IMR-90 (cell line): ENCODE results near the gene PYGO2. TPM values are rescaled to one million over a fixed set of nuclear protein-coding genes. Genes with fewer than 3 reads are reported as not detected.

Experiments used
- ATAC-seq: fragments of 200-7000 bp; cut with Tn5 transposase; 2 replicates; pipeline ENCODE4 v1.9.1; 2020; ENCODE audit warnings: low read depth, mild to moderate bottlenecking, moderate library complexity
- BruUV-seq: library from RNA; stranded (reverse); fragments of 400-500 nt; replicated peaks from 2 replicates; lab custom pipeline; 2021; lab: Mats Ljungman, UMichigan
- CTCF ChIA-PET: fragments of 300-600 bp; formaldehyde crosslinking; extraction: SDS; loops from one replicate; lab custom pipeline; 2021; ENCODE audit warnings: antibody characterized with exemption; lab: Yijun Ruan, JAX
- POLR2A ChIA-PET: fragments of 300-600 bp; sonication (Branson Sonifier 250); formaldehyde crosslinking; loops from one replicate; lab custom pipeline; 2022; ENCODE audit warnings: antibody characterized with exemption; ENCODE audit not compliant: unreplicated experiment; lab: Charles Lee
- DNase-seq: peaks from one replicate; pipeline ENCODE4 v3.0.0; 2013
- H2AFZ ChIP-seq: replicated peaks from 2 replicates; pipeline ENCODE3; 2013; ENCODE audit warnings: low read length, mild to moderate bottlenecking; ENCODE audit not compliant: poor library complexity
- H2AK5ac ChIP-seq: 2 replicates; pipeline ENCODE4 v1.6.1; 2013; ENCODE audit warnings: low read depth, low read length, inconsistent platforms
- H2AK9ac ChIP-seq: replicated peaks from 2 replicates; pipeline ENCODE3; 2013; ENCODE audit warnings: mild to moderate bottlenecking, low read depth, low read length, moderate library complexity; ENCODE audit not compliant: poor library complexity
- H2BK120ac ChIP-seq: 2 replicates; pipeline ENCODE4 v1.6.1; 2013; ENCODE audit warnings: low read depth, low read length, inconsistent platforms
- H2BK15ac ChIP-seq: 3 replicates; pipeline ENCODE4 v1.6.1; 2013; ENCODE audit warnings: low read depth, low read length, inconsistent platforms
- H2BK20ac ChIP-seq: 2 replicates; pipeline ENCODE4 v1.6.1; 2013; ENCODE audit warnings: low read depth, mild to moderate bottlenecking, inconsistent platforms, low read length, moderate library complexity
- H2BK5ac ChIP-seq: 2 replicates; pipeline ENCODE4 v1.6.1; 2013; ENCODE audit warnings: mild to moderate bottlenecking, low read depth, low read length, inconsistent platforms; ENCODE audit not compliant: poor library complexity, severe bottlenecking
- H3K14ac ChIP-seq: replicated peaks from 2 replicates; pipeline ENCODE4 v1.6.1; 2013; ENCODE audit warnings: low read depth, low read length, inconsistent platforms
- H3K18ac ChIP-seq: 2 replicates; pipeline ENCODE4 v1.6.1; 2013; ENCODE audit warnings: low read depth, low read length, control low read depth
- H3K23ac ChIP-seq: 2 replicates; pipeline ENCODE4 v1.6.1; 2013; ENCODE audit warnings: low read depth, low read length, inconsistent platforms
- H3K27ac ChIP-seq: 2 replicates; pipeline ENCODE4 v1.5.1; 2013; ENCODE audit warnings: mild to moderate bottlenecking, control low read depth, low read length; ENCODE audit not compliant: insufficient read depth
- H3K27me3 ChIP-seq: 2 replicates; pipeline ENCODE4 v1.6.1; 2013; ENCODE audit warnings: low read length; ENCODE audit not compliant: control insufficient read depth, insufficient read depth
- H3K36me3 ChIP-seq: 2 replicates; pipeline ENCODE4 v1.6.1; 2013; ENCODE audit warnings: low read length, mixed read lengths; ENCODE audit not compliant: control insufficient read depth, insufficient read depth
- H3K4ac ChIP-seq: 2 replicates; pipeline ENCODE4 v1.6.1; 2013; ENCODE audit warnings: low read depth, low read length, inconsistent platforms
- H3K4me1 ChIP-seq: 2 replicates; pipeline ENCODE4 v1.6.1; 2013; ENCODE audit warnings: low read length, mixed read lengths; ENCODE audit not compliant: control insufficient read depth, insufficient read depth
- H3K4me2 ChIP-seq: 2 replicates; pipeline ENCODE4 v1.6.1; 2013; ENCODE audit warnings: low read depth, mild to moderate bottlenecking, control low read depth, low read length, moderate library complexity
- H3K4me3 ChIP-seq: 2 replicates; pipeline ENCODE4 v1.5.1; 2013; ENCODE audit warnings: low read depth, mild to moderate bottlenecking, control low read depth, low read length, moderate library complexity; ENCODE audit not compliant: insufficient read depth
- H3K56ac ChIP-seq: 2 replicates; pipeline ENCODE4 v1.6.1; 2013; ENCODE audit warnings: low read length, inconsistent platforms; ENCODE audit not compliant: insufficient read depth; ENCODE audit errors: extremely low read depth
- H3K79me1 ChIP-seq, 2 experiments: 2 replicates each; pipeline ENCODE4 v1.6.1; 2013; ENCODE audit warnings: low read length in 2 of 2, inconsistent platforms in 1 of 2, low read depth in 1 of 2
- H3K9ac ChIP-seq: 2 replicates; pipeline ENCODE4 v1.6.1; 2013; ENCODE audit warnings: low read depth, low read length, control low read depth
- H3K9me1 ChIP-seq: 2 replicates; pipeline ENCODE4 v1.6.1; 2013; ENCODE audit warnings: low read length, inconsistent platforms; ENCODE audit not compliant: insufficient read depth
- H3K9me3 ChIP-seq: 2 replicates; pipeline ENCODE4 v1.6.1; 2013; ENCODE audit warnings: low read length; ENCODE audit not compliant: control insufficient read depth, insufficient read depth
- H4K20me1 ChIP-seq: 2 replicates; pipeline ENCODE4 v1.6.1; 2013; ENCODE audit warnings: low read length, inconsistent platforms; ENCODE audit not compliant: insufficient read depth
- H4K5ac ChIP-seq: 2 replicates; pipeline ENCODE4 v1.6.1; 2013; ENCODE audit warnings: mild to moderate bottlenecking, low read depth, low read length, control low read depth
- H4K8ac ChIP-seq, 2 experiments: 2 replicates each; pipeline ENCODE4 v1.6.1; 2013; ENCODE audit warnings: low read depth in 2 of 2, low read length in 2 of 2, control low read depth in 1 of 2, inconsistent platforms in 1 of 2
- H4K91ac ChIP-seq: 2 replicates; pipeline ENCODE4 v1.6.1; 2013; ENCODE audit warnings: low read depth, low read length, inconsistent platforms; ENCODE audit not compliant: insufficient read depth
- BHLHE40 ChIP-seq: fragments of 150-350 bp; IDR thresholded peaks from 2 replicates; pipeline ENCODE4 v1.6.1; 2016; ENCODE audit warnings: mild to moderate bottlenecking, low read depth, low read length
- CEBPB ChIP-seq: IDR thresholded peaks from 2 replicates; pipeline ENCODE4 v1.6.1; 2012; ENCODE audit warnings: low read depth, low read length, improper control_type of control experiment
- CHD1 ChIP-seq: IDR thresholded peaks from 2 replicates; pipeline ENCODE4 v1.6.1; 2012; ENCODE audit warnings: low read depth, low read length, improper control_type of control experiment
- MXI1 ChIP-seq: IDR thresholded peaks from 2 replicates; pipeline ENCODE4 v1.6.1; 2012; ENCODE audit warnings: low read depth, mild to moderate bottlenecking, low read length, moderate library complexity, borderline replicate concordance
- NFE2L2 ChIP-seq: fragments of 150-350 bp; IDR thresholded peaks from 2 replicates; pipeline ENCODE4 v1.6.1; 2016; ENCODE audit warnings: low read depth, mild to moderate bottlenecking, low read length
- POLR2A ChIP-seq: IDR thresholded peaks from 2 replicates; pipeline ENCODE4 v1.6.1; 2012; ENCODE audit warnings: mild to moderate bottlenecking, low read depth, low read length
- RCOR1 ChIP-seq: IDR thresholded peaks from 2 replicates; pipeline ENCODE4 v1.6.1; 2012; ENCODE audit warnings: mild to moderate bottlenecking, low read length, improper control_type of control experiment; ENCODE audit not compliant: insufficient replicate concordance
- SMC3 ChIP-seq: fragments of 150-350 bp; IDR thresholded peaks from 2 replicates; pipeline ENCODE4 v1.6.1; 2016; ENCODE audit warnings: low read depth, mild to moderate bottlenecking, antibody characterized with exemption, low read length, moderate library complexity
- WGBS, 2 experiments: methylation state at CpG; one replicate each; pipeline versions ENCODE4 v1.1.5 to v1.1.7; 2013; ENCODE audit warnings: missing lambda C conversion rate in 2 of 2; ENCODE audit not compliant: insufficient read length in 1 of 2; ENCODE audit errors: extremely low coverage in 2 of 2; 5-methylcytosine and 5-hydroxymethylcytosine counted together
- dilution Hi-C: fragments of 300-500 bp; cut with HindIII; formaldehyde crosslinking; loops from one replicate; pipeline ENCODE4 v1.14.3; 2018; ENCODE audit warnings: low sequenced_read_pairs; ENCODE audit not compliant: unreplicated experiment
- in situ Hi-C: fragments of 300-500 bp; cut with MboI; formaldehyde crosslinking; loops from 3 replicates; pipeline ENCODE4 v1.14.3; 2019; ENCODE audit warnings: low sequenced_read_pairs, inconsistent platforms, mixed read lengths
- intact Hi-C: fragments of 100-400 bp; cut with micrococcal nuclease; formaldehyde crosslinking; loops from 2 replicates; pipeline ENCODE4 v1.10.0; 2022
- polyA plus RNA-seq, 3 experiments: library from polyadenylated mRNA; depleted of rRNA; stranded (reverse); fragments of >200 nt; gene quantifications; 2 replicates each; pipeline ENCODE4 v1.2.3, GENCODE V29; 2012; ENCODE audit warnings: low replicate concordance in 1 of 3
- total RNA-seq: library from RNA; depleted of rRNA; stranded (reverse); fragments of >200 nt; gene quantifications from 2 replicates; pipeline ENCODE4 v1.2.3, GENCODE V29; 2012

Gene PYGO2
- total and polyA plus RNA-seq, 2 of the 4 experiments (the other 2 are of a cell fraction), result 5.4 to 14.8 TPM

DNA sequence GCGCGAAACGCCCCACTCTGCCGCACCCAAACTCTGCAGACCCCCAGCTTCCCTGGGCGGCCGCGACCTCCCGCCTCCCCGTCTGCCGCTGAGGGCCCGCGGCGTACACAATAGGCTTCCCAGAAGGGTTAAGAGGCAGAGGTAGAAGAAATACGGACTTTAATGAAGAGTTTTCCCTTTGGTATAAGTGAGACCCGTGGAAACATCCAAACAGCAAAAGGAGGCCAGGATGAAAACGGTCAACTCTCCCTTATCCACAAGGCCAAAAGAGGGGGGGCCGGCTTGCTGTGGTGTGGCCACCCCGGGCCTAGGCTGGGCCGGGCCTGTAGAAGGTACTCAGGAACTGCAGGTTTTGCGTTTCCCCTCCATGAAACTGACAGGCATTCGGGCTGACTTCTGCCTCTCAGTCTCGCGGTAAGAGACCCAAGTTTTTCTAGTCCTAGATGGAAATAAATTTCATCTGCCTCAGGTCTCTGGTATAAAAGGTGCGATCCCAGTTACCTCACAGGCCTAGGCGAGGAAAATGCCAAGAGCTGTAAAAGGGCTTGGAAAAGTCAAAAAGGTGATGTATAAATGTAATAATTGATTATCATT is 671 bp upstream of the PYGO2 start (continued):
- TF ChIP-seq RCOR1, result no peak

DNA sequence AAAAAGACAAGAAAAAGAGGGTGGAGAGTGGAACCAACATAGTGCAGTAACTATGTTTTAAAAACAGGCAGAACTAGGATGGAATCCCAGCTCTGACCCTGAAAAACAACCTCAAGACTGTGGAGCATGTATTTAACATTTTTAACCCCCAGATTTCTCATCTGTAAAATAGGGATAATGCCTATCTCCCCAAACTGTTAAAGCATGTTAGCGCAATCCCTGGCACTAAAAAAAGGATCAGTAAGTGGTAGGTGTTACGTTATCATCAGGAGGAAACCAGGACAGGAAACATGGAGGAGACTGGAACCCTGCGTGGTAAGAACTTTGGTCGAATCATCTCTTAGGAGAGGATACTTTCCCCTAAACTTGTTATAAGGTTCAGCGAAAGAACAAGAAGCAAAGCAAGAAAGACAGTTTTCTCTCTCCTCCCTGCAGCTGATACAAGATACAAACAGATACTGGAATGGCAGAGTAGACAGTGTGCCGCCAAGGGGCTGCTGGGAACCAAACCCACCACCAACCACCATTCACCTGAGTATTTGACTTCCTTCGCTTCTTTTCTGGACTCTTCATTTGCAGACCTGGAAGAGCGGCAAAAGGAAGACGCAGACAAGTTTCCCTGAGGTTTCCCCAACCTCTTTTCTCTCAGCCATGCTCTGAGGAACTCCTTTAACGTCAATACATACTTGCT is 991 bp downstream of the PYGO2 start:
- peak overlapping the region; percentile 47 for H2BK5ac ChIP-seq
- H3K56ac ChIP-seq, result peak overlapping the region; percentile 22; the same call in 1 of the 2 replicates
- 20% methylated on average over 1 of the region's 10 CpGs; no CpG with 5 or more reads in 1 of the 2 experiments for WGBS, 2 experiments
- H3K79me1 ChIP-seq, result peaks cover 25 to 61% of the 10 kb centered on the region in 2 experiments; a peak in 3 of 4 replicates
- no peak overlapping the region for H3K18ac ChIP-seq
- peak overlapping the region; percentile 49; the same call in 1 of the 2 replicates for H3K23ac ChIP-seq
- H2BK20ac ChIP-seq, result no peak overlapping the region
- ChIA-PET CTCF (interaction anchor here (0.6 to 1.6 kb wide), 7 partner anchors 10 to 124 kb away, joined by 3 to 11 read pairs (median 3); partner anchors contain the start of gene SHC1), POLR2A (interaction anchor here (1.2 to 2.5 kb wide), 2 partner anchors 10 to 12 kb away, joined by 10 to 17 read pairs; partner anchors contain the start of gene SHC1)
- peak overlapping the region; percentile 99 for H3K4ac ChIP-seq
- peak overlapping the region; percentile 94 for H3K9ac ChIP-seq
- no peak overlapping the region; the same call in 2 of the 3 replicates for H2BK15ac ChIP-seq
- peaks cover 40% of the 10 kb centered on the region for H3K36me3 ChIP-seq
- ATAC-seq (no peak), DNase-seq (no peak)
- intact Hi-C loops, result loop anchor here (2.0 kb wide), 2 partner anchors 38 to 124 kb away; no protein-coding TSS in a partner anchor
- no peak overlapping the region; the same call in 1 of the 2 replicates for H2BK120ac ChIP-seq
- no peak overlapping the region for H4K5ac ChIP-seq
- H3K27ac ChIP-seq, result peak overlapping the region; percentile 43; the same call in 1 of the 2 replicates
- H4K8ac ChIP-seq, result peak overlapping the region in 1 of 2 experiments; percentile 8; a peak in 1 of 4 replicates
- H3K9me1 ChIP-seq, result no peaks in the 10 kb centered on the region
- H3K9me3 ChIP-seq, result no peaks in the 10 kb centered on the region
- TF ChIP-seq CEBPB (no peak), MXI1 (no peak), CHD1 (no peak), SMC3 (no peak), POLR2A (no peak), NFE2L2 (no peak), BHLHE40 (no peak)
- peak overlapping the region; percentile 92 for H3K14ac ChIP-seq
- no TSS peak for BruUV-seq
- no peaks in the 10 kb centered on the region for H3K27me3 ChIP-seq
- peak overlapping the region; percentile 59 for H2AK9ac ChIP-seq
- H3K4me1 ChIP-seq, result peaks cover 13% of the 10 kb centered on the region
- in situ Hi-C loops, result no loop called here
- H4K91ac ChIP-seq, result no peak overlapping the region
- H2AK5ac ChIP-seq, result peak overlapping the region; percentile 95; the same call in 1 of the 2 replicates
- peaks cover 13% of the 10 kb centered on the region for H4K20me1 ChIP-seq
- peak overlapping the region; percentile 86 for H3K4me3 ChIP-seq
- dilution Hi-C loops, result no loop called here
- peak overlapping the region; percentile 38 for H2AFZ ChIP-seq
- peak overlapping the region; percentile 90 for H3K4me2 ChIP-seq
